ENCODE results near the gene CDK5R1.

CDK5R1 gene

GRCh38 chr17:32529604-32530003, 42.8 kb downstream of the CDK5R1 start:
- no peak overlapping the region for H3K4me3 ChIP-seq
- H3K27ac ChIP-seq, result peak overlapping the region in 2 of 21 experiments; percentile 35 to 54

DNA sequence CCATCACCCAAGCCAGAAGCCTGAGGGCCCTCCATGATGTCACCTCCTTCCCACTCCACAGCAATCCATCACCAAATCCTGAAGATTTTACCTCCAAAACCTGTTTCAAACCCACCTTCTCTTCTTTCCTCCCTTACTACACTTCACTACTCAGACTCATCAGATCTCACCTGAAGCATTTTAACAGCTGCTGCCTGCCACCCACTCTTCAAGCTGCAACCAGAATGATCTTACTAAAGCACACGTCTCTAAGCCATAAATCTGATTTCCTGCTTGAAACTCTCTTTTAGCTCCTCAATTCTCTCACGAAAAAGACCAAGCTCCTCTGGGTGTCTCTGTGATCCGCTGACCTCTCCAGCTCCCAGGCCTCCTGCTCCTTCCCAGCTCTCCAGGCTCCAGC, 46.5 kb downstream of the CDK5R1 start:
- H3K27ac ChIP-seq, result no peak overlapping the region
- no peak overlapping the region for H3K4me3 ChIP-seq

DNA sequence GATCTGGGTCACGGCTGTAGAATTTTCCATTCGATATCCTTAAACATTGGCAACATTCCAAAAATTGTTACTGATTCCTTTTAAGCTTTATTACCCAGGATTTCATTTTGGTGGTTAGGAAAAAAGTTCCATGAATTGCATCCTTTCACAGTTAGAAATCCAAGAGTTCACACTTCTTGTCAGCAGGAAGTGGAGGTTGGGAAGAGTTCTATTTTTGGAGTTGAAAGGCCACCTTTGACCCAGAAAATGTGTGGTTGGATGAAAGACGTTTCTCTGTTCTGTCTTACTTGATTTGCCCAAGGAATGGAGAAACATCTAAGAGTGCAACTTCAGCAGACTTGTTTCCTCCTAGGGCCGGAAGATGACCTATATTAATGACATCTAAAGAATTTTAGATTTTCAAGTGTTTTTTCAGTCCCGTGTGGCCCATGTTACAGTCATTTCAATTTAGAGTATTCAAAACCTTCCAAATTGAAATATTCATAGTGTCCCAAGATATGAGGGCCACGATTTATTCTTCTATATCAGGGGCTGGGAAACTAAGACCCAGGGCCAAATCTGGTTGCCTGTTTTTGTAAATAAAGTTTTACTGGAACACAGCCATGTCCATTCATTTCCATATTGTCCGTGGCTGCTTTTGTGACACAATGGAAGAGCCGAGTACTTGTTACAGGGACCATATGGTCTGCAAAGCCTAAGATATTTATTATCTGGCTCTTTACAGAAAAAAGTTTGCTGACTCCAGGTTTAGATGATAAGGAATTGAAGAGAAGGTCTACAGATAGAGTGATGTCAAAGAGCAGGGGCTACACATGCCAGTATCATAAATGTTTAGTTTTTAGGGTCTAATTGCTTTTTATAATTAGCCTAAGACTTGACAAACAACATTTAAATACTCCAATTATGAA, 50.2 kb downstream of the CDK5R1 start:
- no peak overlapping the region for H3K4me3 ChIP-seq
- no peak overlapping the region for H3K27ac ChIP-seq

Measured in skin epidermis (tissue), 12 donors.